Right renal pelvis (tissue), 4 donors: Measurements from ENCODE around the gene PHF3. TPM values are rescaled to one million over a fixed set of nuclear protein-coding genes. Genes with fewer than 3 reads are reported as not detected.

ENCODE experiments used
- DNase-seq, 4 donors: peaks; one replicate each; pipeline ENCODE4 v3.0.0-alpha.2; 2013; ENCODE audit warnings: low read depth in 4 of 4, low spot score in 3 of 4, missing footprints in 1 of 4
- polyA plus RNA-seq, 4 donors: library from polyadenylated mRNA; unstranded; fragments of 120-200 nt; gene quantifications; one replicate each; pipeline ENCODE4 v1.2.1, GENCODE V29; 2013; ENCODE audit not compliant: insufficient read length in 4 of 4

The PHF3 gene
- 10 to 100 TPM; 55.5 to 69.1 (median 64.0) TPM for polyA plus RNA-seq

GRCh38 chr6:63635588-63636517 is at the start of gene PHF3:
Gene PHF3 (plus strand): TSS chr6:63635802. CDS start chr6:63646552, 10,750 bp downstream.
- DNase-seq: peak; percentile 84 to 89 (median 84)

GRCh38 chr6:63589952-63590411 is 45.6 kb upstream of the PHF3 start:
- DNase-seq: no peak

DNA sequence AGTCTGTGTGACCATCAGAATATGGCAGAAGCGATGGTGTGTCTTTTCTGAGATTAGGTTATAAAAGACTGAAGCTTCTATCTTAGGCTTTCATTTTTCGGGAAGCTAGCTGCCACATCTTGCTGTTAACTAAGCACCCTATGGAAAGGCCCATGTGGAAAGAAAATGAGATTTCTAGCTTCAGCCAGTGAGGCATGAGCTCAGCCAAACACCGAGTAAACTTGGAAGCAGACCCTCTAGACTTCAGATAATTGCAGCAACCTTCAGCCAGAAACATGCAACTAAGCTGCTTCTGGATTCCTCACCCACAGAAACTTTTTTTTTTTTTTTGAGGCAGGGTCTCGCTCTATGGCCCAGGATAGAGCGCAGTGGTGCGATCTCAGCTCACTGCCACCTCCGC is 42.7 kb upstream of the PHF3 start:
- DNase-seq: no peak

DNA sequence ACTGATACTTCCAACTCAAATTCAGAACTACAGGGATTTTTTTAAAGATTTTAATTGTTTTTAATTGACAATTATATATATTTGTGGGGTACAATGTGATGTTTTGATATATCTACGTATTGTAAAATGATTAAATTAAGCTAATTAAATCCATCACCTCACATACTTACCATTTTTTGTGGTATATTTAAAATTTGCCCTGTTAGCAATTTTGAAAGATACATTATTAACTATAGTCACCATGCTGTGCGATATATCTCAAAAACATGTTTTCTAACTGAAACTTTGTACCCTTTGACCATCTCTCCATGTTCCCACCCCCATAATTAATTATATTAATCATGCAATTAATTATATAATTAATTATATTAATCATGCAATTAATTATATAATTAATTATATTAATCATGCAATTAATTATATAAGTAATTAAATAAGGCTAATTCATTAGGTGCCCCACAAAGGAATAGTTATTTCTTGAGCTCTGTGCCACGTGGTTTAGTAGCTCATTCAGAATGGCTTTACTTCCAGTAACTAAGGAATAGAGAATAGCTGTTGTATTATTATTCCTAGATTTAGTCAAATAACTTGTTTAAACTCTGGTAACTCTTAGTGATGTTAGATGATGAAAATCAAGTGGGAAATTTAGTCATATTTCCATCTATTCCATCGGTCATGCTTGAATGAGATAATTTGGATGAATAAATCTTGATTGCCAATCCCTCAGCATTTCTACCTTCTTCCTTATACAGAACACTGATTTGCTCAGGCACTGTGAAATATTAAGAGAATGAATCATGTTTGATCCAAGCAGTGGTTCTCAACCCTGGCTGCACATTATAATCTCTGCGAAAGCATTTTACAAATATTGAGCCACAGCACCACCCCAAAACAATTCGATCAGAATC is 38.2 kb upstream of the PHF3 start:
- no peak for DNase-seq

DNA sequence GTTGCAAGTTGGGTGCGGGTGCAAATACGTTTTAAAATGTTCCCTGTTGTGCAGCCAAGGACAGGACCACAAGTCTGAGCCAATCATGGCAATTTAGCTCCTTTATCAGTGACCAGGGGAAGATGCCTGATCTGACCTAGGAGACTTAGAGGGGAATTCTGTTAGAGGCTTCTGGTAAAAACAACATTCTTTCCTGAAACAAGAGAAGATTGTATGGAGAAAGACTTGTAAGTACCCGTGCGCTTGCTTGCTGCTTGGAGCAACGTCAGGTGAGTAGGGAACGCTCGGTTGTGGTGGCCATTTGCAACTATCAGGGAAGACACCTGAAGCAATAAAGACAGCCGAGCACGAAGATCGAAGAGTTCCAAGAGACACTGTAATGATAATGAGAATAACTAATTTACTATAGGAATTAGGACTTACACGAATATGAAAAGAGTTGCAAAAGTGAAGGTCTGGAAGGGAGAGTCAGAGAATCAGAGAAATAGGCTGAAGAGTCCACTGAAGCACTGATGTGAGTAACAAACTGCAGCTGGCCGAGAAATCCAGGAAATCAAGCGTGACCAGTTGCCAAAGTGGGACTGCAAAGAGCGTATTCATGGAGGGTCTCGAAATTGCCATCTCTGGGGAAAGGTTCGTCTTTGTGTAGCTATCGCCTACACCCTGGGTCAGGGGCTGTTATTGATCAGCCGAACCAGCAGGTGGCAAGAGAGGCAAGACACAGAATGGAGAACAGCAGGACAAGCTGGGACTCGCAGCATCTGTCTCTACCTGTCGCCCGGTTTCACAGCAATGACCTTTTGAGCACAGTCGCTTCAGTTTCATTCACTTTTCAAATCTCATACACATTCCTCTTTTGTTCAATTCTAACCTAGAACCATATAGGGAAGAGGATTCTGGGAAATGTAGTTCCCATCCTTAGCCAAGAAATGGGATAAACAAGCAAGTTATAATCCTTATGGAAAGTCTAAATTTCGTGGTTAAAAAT is 37.3 kb upstream of the PHF3 start:
- peak in 3 of 4 donors; percentile 39 to 59 (median 59) for DNase-seq

DNA sequence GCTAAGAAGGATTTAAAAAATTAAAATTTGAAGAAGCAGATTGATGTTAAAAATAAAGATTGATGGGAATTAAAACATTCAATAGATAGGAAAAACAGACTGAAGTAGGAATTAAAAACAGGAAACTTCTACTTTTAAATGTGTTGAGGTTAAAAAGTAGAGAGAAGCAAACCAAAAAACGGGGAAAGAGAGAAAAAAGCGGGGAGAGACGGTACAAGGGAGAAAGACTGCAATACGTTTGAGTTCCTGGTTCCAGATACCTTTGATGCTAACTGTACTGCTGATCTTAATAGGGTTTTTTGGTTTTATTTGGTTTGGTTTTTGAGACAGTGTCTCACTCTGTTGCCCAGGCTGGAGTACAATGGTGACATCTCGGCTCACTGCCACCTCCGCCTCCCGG is 36.4 kb upstream of the PHF3 start:
- no peak for DNase-seq

DNA sequence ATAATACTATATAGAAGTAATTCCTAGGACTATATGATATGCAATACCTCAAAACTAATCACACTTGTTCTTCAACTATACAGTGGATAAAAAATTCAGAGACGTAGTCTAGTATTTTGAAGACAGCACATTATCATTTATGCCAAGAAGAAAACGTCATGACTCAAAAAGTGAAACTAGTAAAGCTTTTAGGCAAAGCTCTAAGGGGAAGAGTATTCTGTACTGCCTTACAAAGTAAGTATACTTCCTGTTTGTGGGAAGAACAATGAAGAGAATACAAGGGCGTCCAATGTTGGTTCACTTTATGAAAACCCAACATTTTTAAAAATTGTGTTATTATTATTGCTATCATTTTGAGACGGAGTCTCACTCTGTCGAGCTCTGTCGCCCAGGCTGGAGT is 35.5 kb upstream of the PHF3 start:
- no peak for DNase-seq

DNA sequence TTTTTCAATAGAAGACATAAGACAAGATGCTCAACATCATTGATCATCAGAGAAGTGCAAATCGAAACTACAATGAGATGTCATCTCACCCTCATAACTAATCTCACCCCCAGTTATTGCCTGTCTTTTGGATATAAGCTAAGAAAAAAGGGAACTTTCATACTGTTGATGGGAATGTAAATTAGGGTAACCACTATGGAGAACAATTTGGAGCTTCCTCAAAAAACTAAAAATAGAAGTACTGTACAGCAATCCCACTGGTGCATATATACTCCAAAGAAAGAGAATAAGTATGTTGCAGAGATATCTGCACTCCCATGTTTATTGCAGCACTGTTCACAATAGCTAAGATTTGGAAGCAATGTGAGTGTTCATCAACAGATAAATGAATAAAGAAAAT is 26.4 kb upstream of the PHF3 start:
- no peak for DNase-seq

- DNase-seq: no peak
Measured at GRCh38 chr6:63610944-63611343, 24.7 kb upstream of the PHF3 start.

DNA sequence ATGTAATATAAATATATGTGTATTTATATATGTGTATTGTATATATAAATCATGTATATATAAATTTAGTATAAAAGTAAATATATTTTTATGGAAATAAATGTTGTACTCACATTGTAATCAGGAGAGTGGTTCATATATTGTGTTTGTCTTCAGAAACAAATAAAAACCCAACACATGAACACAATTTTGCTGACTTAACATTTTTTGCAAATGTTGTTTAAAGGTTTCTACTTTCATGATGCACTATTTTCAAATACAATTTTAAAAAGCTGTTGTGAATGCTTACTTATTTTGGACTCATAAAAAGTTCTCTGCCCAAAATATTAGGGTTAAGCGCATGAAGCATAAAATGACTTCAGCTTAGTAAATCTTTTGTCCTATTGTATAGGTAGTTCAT is 24.0 kb upstream of the PHF3 start:
- DNase-seq: no peak

GRCh38 chr6:63615590-63615989 is 20.0 kb upstream of the PHF3 start:
- DNase-seq: no peak

- no peak for DNase-seq
Measured at GRCh38 chr6:63624091-63624490, 11.5 kb upstream of the PHF3 start.

- no peak for DNase-seq
Measured at GRCh38 chr6:63630466-63630865, 5.1 kb upstream of the PHF3 start.

DNA sequence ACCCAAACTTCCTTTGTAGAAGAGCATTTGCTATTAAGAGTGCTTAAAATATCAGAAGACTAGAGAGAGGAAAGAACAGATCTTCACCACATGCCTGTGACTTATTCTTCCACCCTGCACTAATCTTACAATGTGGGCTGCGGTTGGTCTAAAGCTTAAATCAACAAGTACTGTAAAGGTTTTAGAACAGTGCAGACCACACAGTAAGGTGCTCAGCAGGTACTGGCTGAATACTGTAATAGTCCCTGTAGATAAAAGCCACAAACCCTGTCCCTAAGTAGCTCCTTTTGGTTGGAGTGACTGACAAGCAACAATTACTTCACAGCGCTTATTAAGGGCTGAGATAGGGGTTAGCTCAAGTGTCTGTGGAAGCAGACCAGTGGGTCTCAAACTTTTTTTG is 972 bp upstream of the PHF3 start:
- no peak for DNase-seq

DNA sequence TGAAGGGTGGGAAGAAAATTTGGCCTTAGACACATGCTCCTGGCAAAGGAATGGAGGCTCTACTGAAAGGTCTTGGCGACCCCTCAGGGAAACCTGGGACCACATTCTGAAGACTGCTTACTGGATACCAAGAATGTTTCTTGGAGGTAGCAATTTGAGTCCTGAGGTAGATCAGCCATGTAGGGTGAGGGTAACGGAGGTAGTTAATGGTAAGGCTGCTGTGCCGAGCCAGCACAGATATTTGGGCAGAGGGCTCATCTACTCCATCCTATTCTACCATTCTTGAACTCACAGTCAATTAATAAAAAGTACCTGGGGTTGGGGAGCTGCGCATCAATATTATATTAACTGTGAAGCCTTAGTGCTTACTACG is 401 bp upstream of the PHF3 start:
- DNase-seq: no peak

DNA sequence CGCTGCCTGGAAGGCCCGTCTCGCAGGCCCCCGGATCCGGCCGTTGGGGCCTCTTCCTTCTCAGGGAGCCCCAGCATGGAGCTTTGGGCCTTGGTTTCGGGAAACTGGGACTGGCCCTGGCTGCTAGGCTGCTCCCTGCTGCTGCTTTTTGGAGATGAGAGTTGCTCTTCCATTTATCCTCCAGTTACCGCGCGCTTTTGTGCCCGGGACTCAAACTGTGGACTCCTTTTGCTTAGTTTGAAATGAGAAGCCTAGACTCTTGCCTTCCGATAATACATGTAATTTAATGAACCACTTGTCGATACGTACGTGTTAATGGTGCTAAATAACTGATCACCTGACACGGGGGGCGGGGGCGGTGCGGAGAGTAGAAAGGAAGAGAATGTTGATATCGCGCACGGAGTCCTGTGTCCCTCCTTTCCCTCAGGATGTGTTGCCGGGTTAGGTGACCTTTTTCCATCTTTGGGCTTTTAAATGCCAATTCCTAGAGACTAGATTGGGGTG is 968 bp downstream of the PHF3 start:
- peak; percentile 29 to 47 (median 38) for DNase-seq

DNA sequence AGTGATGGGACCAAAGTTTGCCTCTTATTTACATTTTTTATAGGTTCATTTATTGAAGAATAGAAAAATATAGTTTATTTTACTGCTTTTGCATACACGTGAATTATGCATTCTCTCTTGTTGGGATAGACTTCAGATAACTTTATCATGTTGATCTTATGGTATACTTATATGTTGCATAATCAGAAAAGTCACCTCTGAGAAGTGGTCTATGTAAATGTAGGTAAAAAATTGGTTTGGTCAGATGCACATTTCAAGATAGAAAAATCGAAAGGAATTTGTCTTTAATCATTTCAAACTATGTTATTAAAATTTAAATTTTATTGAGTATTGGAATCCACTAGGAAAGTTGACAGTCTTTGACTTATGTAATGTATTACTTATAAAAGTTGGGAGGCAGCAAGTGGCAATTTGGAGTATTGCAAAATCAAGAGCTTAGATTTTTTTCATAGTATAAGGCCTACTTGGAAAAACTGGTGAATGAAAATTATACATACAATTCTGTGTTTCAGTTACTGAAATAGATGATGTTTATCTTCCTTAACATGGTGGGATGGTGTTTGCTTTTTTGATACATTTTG is 2.4 kb downstream of the PHF3 start:
- DNase-seq: no peak

DNA sequence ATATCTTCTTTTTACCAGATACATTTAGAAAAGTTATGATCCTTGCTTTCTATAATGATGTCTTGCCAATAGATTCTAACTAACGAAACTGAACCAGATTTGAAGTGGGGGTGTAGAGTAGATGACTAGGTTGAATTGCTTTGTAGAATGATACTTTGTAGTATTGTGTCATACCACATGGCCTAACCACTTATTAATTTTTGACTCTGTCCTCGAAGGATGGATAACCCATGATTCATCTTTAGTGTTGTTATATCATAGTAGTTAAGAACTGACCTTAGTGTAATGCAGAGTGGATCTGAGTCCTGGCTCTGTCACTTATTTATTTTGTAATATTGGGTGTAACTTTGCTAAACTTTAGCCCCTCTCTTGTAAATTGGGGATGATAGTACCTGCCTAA is 4.5 kb downstream of the PHF3 start:
- DNase-seq: no peak

DNA sequence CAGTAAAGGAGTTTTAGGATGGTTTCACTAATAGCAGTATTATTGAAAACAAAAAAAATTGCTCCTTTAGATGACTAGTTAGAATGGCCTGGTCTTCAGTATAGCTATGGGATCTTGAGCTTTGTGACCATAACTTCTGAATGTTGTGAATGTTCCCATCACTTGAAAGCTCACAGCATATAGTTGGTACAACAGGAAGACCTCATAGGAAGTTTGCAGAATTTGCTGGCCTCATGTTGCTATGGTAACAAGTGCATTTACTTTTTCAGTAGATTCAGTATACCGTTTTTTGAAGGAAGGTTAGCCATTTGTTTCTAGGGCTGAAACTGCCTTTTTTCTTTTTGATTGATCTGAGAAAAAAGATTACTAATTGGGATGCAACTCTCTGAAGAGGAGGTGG is 8.3 kb downstream of the PHF3 start:
- no peak for DNase-seq
